HEK293 (cell line): ENCODE measurements around the gene NLE1.

Experiments
- CTCF ChIA-PET: fragments of 350-600 bp; formaldehyde crosslinking; extraction: SDS; loops from one replicate; lab custom pipeline; 2021; ENCODE audit warnings: antibody characterized with exemption; lab: Yijun Ruan, JAX
- POLR2A ChIA-PET: fragments of 300-600 bp; formaldehyde crosslinking; extraction: SDS; loops from one replicate; lab custom pipeline; 2020; ENCODE audit warnings: antibody characterized with exemption, inconsistent platforms; lab: Yijun Ruan, JAX
- H3K27ac ChIP-seq: fragments of 200-500 bp; sonication (Bioruptor generic); 2 replicates; pipeline ENCODE4 v1.5.1; 2014; ENCODE audit warnings: low read depth, low read length, control low read depth, inconsistent platforms; ENCODE audit errors: extremely low read depth
- H3K36me3 ChIP-seq, 2 experiments: fragments of 200-500 bp in 1 of 2; sonication (Bioruptor generic) in 1 of 2; 1 replicate in 1 of 2; 2 replicates in 1 of 2; pipeline ENCODE4 v1.5.1; 2014 to 2017; ENCODE audit warnings: inconsistent platforms in 2 of 2, low read length in 2 of 2; ENCODE audit not compliant: control insufficient read depth in 2 of 2, insufficient read depth in 1 of 2
- H3K4me1 ChIP-seq: fragments of 200-500 bp; sonication (Bioruptor generic); 2 replicates; pipeline ENCODE4 v1.5.1; 2014; ENCODE audit warnings: mild to moderate bottlenecking, low read length, inconsistent platforms; ENCODE audit not compliant: control insufficient read depth, insufficient read depth
- H3K4me3 ChIP-seq: 2 replicates; pipeline ENCODE4 v1.5.1; 2011; ENCODE audit warnings: low read depth, mild to moderate bottlenecking, control low read depth, low read length, moderate library complexity
- H3K9me3 ChIP-seq: fragments of 200-500 bp; sonication (Bioruptor generic); 2 replicates; pipeline ENCODE4 v1.5.1; 2014; ENCODE audit warnings: low read depth, low read length, inconsistent platforms; ENCODE audit not compliant: control insufficient read depth, insufficient read depth
- EGR2 ChIP-seq: fragments of 450-650 bp; formaldehyde crosslinking; IDR thresholded peaks from 2 replicates; pipeline ENCODE4 v1.5.1; 2016; ENCODE audit warnings: low read depth, missing biosample characterization, missing genetic modification characterization
- KLF7 ChIP-seq: fragments of 450-650 bp; formaldehyde crosslinking; IDR thresholded peaks from 2 replicates; pipeline ENCODE4 v1.5.1; 2016; ENCODE audit warnings: missing biosample characterization, missing genetic modification characterization, borderline replicate concordance
- ZBTB21 ChIP-seq: fragments of 450-650 bp; formaldehyde crosslinking; IDR thresholded peaks from 2 replicates; pipeline ENCODE4 v1.5.1; 2017; ENCODE audit warnings: missing biosample characterization, missing genetic modification characterization
- ZBTB44 ChIP-seq: fragments of 450-650 bp; IDR thresholded peaks from 2 replicates; pipeline ENCODE4 v1.5.1; 2018; ENCODE audit warnings: missing biosample characterization, mild to moderate bottlenecking, missing genetic modification characterization
- ZBTB49 ChIP-seq: fragments of 450-650 bp; formaldehyde crosslinking; IDR thresholded peaks from 2 replicates; pipeline ENCODE4 v1.5.1; 2016; ENCODE audit warnings: missing biosample characterization, missing genetic modification characterization, low read depth
- ZFHX2 ChIP-seq: fragments of 450-650 bp; formaldehyde crosslinking; conservative IDR thresholded peaks from 2 replicates; pipeline ENCODE4 v1.5.1; 2016; ENCODE audit warnings: missing biosample characterization, missing genetic modification characterization
- ZFP69B ChIP-seq: fragments of 450-650 bp; formaldehyde crosslinking; IDR thresholded peaks from 2 replicates; pipeline ENCODE4 v1.5.1; 2016; ENCODE audit warnings: missing biosample characterization, missing genetic modification characterization
- ZIC2 ChIP-seq: fragments of 450-650 bp; formaldehyde crosslinking; IDR thresholded peaks from 2 replicates; pipeline ENCODE4 v1.5.1; 2016; ENCODE audit warnings: missing biosample characterization, missing genetic modification characterization
- ZNF114 ChIP-seq: fragments of 450-650 bp; formaldehyde crosslinking; IDR thresholded peaks from 2 replicates; pipeline ENCODE4 v1.5.0; 2017; ENCODE audit warnings: missing biosample characterization, missing genetic modification characterization
- ZNF121 ChIP-seq: fragments of 450-650 bp; formaldehyde crosslinking; IDR thresholded peaks from 2 replicates; pipeline ENCODE4 v1.5.1; 2016; ENCODE audit warnings: missing biosample characterization, missing genetic modification characterization
- ZNF140 ChIP-seq: fragments of 450-650 bp; formaldehyde crosslinking; IDR thresholded peaks from 2 replicates; pipeline ENCODE4 v1.5.1; 2016; ENCODE audit warnings: missing biosample characterization, missing genetic modification characterization
- ZNF148 ChIP-seq: fragments of 450-650 bp; formaldehyde crosslinking; IDR thresholded peaks from 2 replicates; pipeline ENCODE4 v1.5.0; 2017; ENCODE audit warnings: missing biosample characterization, missing genetic modification characterization, borderline replicate concordance
- ZNF26 ChIP-seq: fragments of 450-650 bp; formaldehyde crosslinking; IDR thresholded peaks from 2 replicates; pipeline ENCODE4 v1.5.1; 2016; ENCODE audit warnings: missing biosample characterization, missing genetic modification characterization
- ZNF274 ChIP-seq, 2 experiments: fragments of 200-500 bp in 1 of 2; fragments of 450-650 bp in 1 of 2; sonication (Bioruptor generic) in 1 of 2; formaldehyde crosslinking in 1 of 2; IDR thresholded peaks; 2 replicates each; pipeline versions ENCODE4 v1.5.1 to v1.6.1; 2014 to 2016; ENCODE audit warnings: borderline replicate concordance in 1 of 2, inconsistent platforms in 1 of 2, low read length in 1 of 2, missing biosample characterization in 1 of 2, missing genetic modification characterization in 1 of 2
- ZNF324 ChIP-seq: fragments of 450-650 bp; formaldehyde crosslinking; IDR thresholded peaks from 2 replicates; pipeline ENCODE4 v1.5.1; 2016; ENCODE audit warnings: missing biosample characterization, missing genetic modification characterization
- ZNF350 ChIP-seq: fragments of 450-650 bp; formaldehyde crosslinking; IDR thresholded peaks from 2 replicates; pipeline ENCODE4 v1.5.0; 2017; ENCODE audit warnings: missing biosample characterization, mild to moderate bottlenecking, missing genetic modification characterization
- ZNF391 ChIP-seq: fragments of 450-650 bp; formaldehyde crosslinking; IDR thresholded peaks from 2 replicates; pipeline ENCODE4 v1.5.1; 2016; ENCODE audit warnings: low read depth, missing biosample characterization, missing genetic modification characterization, borderline replicate concordance
- ZNF530 ChIP-seq: fragments of 450-650 bp; formaldehyde crosslinking; IDR thresholded peaks from 2 replicates; pipeline ENCODE4 v1.5.1; 2016; ENCODE audit warnings: low read depth, missing biosample characterization, missing genetic modification characterization
- ZNF768 ChIP-seq: fragments of 450-650 bp; formaldehyde crosslinking; IDR thresholded peaks from 2 replicates; pipeline ENCODE4 v1.5.1; 2018; ENCODE audit warnings: missing biosample characterization, mild to moderate bottlenecking, missing genetic modification characterization
- ZNF837 ChIP-seq: fragments of 450-650 bp; formaldehyde crosslinking; IDR thresholded peaks from 2 replicates; pipeline ENCODE4 v1.5.1; 2016; ENCODE audit warnings: missing biosample characterization, missing genetic modification characterization
- ZSCAN30 ChIP-seq: fragments of 450-650 bp; IDR thresholded peaks from 2 replicates; pipeline ENCODE4 v1.5.1; 2018; ENCODE audit warnings: missing biosample characterization, mild to moderate bottlenecking, missing genetic modification characterization, moderate library complexity

NLE1 gene

GRCh38 chr17:35101725-35102124, 40.4 kb downstream of the NLE1 start:
- Histone ChIP-seq H3K4me3 (no peak overlapping the region), H3K27ac (no peak overlapping the region), H3K36me3 (peaks cover 29 to 78% of the 10 kb centered on the region in 2 experiments), H3K9me3 (no peaks in the 10 kb centered on the region), H3K4me1 (no peaks in the 10 kb centered on the region)
- ChIA-PET CTCF (interaction anchor here (0.7 to 2.9 kb wide), 3 partner anchors 12 to 148 kb away, joined by 3 to 14 read pairs (median 4); no protein-coding TSS in a partner anchor), POLR2A (no interaction called here)
- TF ChIP-seq ZFHX2 (tag by site-specific recombination), result no peak
- TF ChIP-seq ZBTB49 (tag by site-specific recombination), result no peak
- no peak for TF ChIP-seq EGR2 (tag by site-specific recombination)
- TF ChIP-seq ZNF148 (tag by site-specific recombination), result no peak
- TF ChIP-seq ZNF140 (tag by site-specific recombination), result no peak
- no peak for TF ChIP-seq ZNF114
- no peak for TF ChIP-seq ZNF121 (tag by site-specific recombination)
- TF ChIP-seq ZNF350 (tag by site-specific recombination), result no peak
- no peak for TF ChIP-seq ZNF768 (tag by site-specific recombination)
- no peak for TF ChIP-seq ZIC2 (tag by site-specific recombination)
- no peak for TF ChIP-seq ZFP69B (tag by site-specific recombination)
- no peak for TF ChIP-seq ZNF530
- TF ChIP-seq ZNF324, result no peak
- TF ChIP-seq KLF7, result no peak
- no peak for TF ChIP-seq ZNF837 (tag by site-specific recombination)
- no peak for TF ChIP-seq ZNF391
- no peak for TF ChIP-seq ZNF26 (tag by site-specific recombination)

- H3K4me1 ChIP-seq, result no peaks in the 10 kb centered on the region
- H3K9me3 ChIP-seq, result no peaks in the 10 kb centered on the region
- POLR2A ChIA-PET, result no interaction called here
- TF ChIP-seq ZSCAN30 (tag by site-specific recombination) (no peak), ZBTB44 (tag by site-specific recombination) (no peak), ZBTB21 (no peak), ZNF274 (IDR thresholded peaks at IDR 0.05; ENCODE audit: low read length) (no peak), ZNF274 (tag by site-specific recombination; IDR thresholded peaks at IDR 0.05; ENCODE audit: borderline replicate concordance) (no peak)
- TF ChIP-seq, all 188 proteins: peak for 0
- Histone ChIP-seq H3K4me3 (no peak overlapping the region), H3K36me3 (peaks cover 29 to 71% of the 10 kb centered on the region in 2 experiments), H3K27ac (no peak overlapping the region)
- CTCF ChIA-PET, result no interaction called here
Measured at GRCh38 chr17:35101036-35101435, 41.1 kb downstream of the NLE1 start.
